Gastrocnemius medialis (tissue), 4 donors: Measurements from ENCODE around the gene PIGA.

Source experiments
- CTCF ChIP-seq, 5 experiments: fragments of 450-650 bp in 3 of 5; fragments of 200-600 bp in 2 of 5; sonication (generic) in 2 of 5; IDR thresholded peaks in 4 of 5; conservative IDR thresholded peaks in 1 of 5; 1 replicate in 4 of 5; 2 replicates in 1 of 5; pipeline ENCODE4 v1.5.1; 2016 to 2019; ENCODE audit warnings: antibody characterized with exemption in 5 of 5, mild to moderate bottlenecking in 3 of 5, moderate library complexity in 3 of 5
- POLR2A ChIP-seq, 2 donors: fragments of 450-650 bp; IDR thresholded peaks; one replicate each; pipeline ENCODE4 v1.6.1; 2017; ENCODE audit warnings: antibody characterized with exemption in 2 of 2, mild to moderate bottlenecking in 2 of 2, moderate library complexity in 2 of 2

GRCh38 chrX:15293451-15293850 is 41.9 kb downstream of the PIGA start:
- no peak for TF ChIP-seq POLR2A (IDR thresholded peaks at IDR 0.05)
- TF ChIP-seq CTCF (IDR thresholded peaks at IDR 0.05 in 4 of 5, conservative IDR thresholded peaks at IDR 0.05 in 1 of 5): no peak
